ENCODE results near the gene ROCK2. TPM values are rescaled to one million over a fixed set of nuclear protein-coding genes. Genes with fewer than 3 reads are reported as not detected.

The ROCK2 gene
- polyA plus RNA-seq, 2 of the 4 experiments (the other 2 are of a cell fraction) = 34.0 to 38.7 TPM

GRCh38 chr2:11279398-11279797 lies 65.0 kb downstream of the ROCK2 start:
- DNase-seq (ENCODE audit: low read depth in 1 of 2, low spot score in 1 of 2) = no peak
- POLR2A ChIA-PET = no interaction called here
- no peak overlapping the region for H3K4me2 ChIP-seq
- no peaks in the 10 kb centered on the region for H3K9me3 ChIP-seq
- CTCF ChIA-PET = interaction anchor here (0.7 to 1.7 kb wide), 2 partner anchors 132 to 303 kb away, joined by 3 read pairs; no protein-coding TSS in a partner anchor
- no peak for TF ChIP-seq CBX8 (IDR thresholded peaks at IDR 0.05)
- no peak for TF ChIP-seq EHF (CRISPR knock-in tag; IDR thresholded peaks at IDR 0.05)
- no peak for TF ChIP-seq TP53 (CRISPR knock-in tag; IDR thresholded peaks at IDR 0.05)
- no peak for TF ChIP-seq FOSL2 (IDR thresholded peaks at IDR 0.05)
- no peak for TF ChIP-seq FOSL2 (CRISPR knock-in tag; IDR thresholded peaks at IDR 0.05)
- TF ChIP-seq, protein P1, sequence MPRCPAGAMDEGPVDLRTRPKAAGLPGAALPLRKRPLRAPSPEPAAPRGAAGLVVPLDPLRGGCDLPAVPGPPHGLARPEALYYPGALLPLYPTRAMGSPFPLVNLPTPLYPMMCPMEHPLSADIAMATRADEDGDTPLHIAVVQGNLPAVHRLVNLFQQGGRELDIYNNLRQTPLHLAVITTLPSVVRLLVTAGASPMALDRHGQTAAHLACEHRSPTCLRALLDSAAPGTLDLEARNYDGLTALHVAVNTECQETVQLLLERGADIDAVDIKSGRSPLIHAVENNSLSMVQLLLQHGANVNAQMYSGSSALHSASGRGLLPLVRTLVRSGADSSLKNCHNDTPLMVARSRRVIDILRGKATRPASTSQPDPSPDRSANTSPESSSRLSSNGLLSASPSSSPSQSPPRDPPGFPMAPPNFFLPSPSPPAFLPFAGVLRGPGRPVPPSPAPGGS (IDR thresholded peaks at IDR 0.05) = no peak
- no peak for TF ChIP-seq ZSCAN20 (CRISPR knock-in tag; IDR thresholded peaks at IDR 0.05)
- no peak for TF ChIP-seq PBX3 (IDR thresholded peaks at IDR 0.05)
- TF ChIP-seq, protein P2, sequence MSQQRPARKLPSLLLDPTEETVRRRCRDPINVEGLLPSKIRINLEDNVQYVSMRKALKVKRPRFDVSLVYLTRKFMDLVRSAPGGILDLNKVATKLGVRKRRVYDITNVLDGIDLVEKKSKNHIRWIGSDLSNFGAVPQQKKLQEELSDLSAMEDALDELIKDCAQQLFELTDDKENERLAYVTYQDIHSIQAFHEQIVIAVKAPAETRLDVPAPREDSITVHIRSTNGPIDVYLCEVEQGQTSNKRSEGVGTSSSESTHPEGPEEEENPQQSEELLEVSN (IDR thresholded peaks at IDR 0.05; ENCODE audit: borderline replicate concordance, low read depth) = no peak
- no peak for TF ChIP-seq CHD4 (IDR thresholded peaks at IDR 0.05; ENCODE audit: borderline replicate concordance)
- TF ChIP-seq GATA3 (IDR thresholded peaks at IDR 0.05; ENCODE audit: borderline replicate concordance) = no peak
- TF ChIP-seq SMC3 (IDR thresholded peaks at IDR 0.05) = no peak
- TF ChIP-seq, protein P3, sequence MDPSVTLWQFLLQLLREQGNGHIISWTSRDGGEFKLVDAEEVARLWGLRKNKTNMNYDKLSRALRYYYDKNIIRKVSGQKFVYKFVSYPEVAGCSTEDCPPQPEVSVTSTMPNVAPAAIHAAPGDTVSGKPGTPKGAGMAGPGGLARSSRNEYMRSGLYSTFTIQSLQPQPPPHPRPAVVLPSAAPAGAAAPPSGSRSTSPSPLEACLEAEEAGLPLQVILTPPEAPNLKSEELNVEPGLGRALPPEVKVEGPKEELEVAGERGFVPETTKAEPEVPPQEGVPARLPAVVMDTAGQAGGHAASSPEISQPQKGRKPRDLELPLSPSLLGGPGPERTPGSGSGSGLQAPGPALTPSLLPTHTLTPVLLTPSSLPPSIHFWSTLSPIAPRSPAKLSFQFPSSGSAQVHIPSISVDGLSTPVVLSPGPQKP (IDR thresholded peaks at IDR 0.05; ENCODE audit: low read depth, low read length) = no peak
- TF ChIP-seq JUN (IDR thresholded peaks at IDR 0.05) = no peak
- no peak for TF ChIP-seq RARB (CRISPR knock-in tag; IDR thresholded peaks at IDR 0.05)
- TF ChIP-seq HES2 (IDR thresholded peaks at IDR 0.05) = no peak
- TF ChIP-seq HEYL (CRISPR knock-in tag; IDR thresholded peaks at IDR 0.05) = no peak
- no peak overlapping the region for H3K27ac ChIP-seq
- 70% methylated on average over 4 of the region's 4 CpGs for WGBS (ENCODE audit: missing lambda C conversion rate)
- H3K4me1 ChIP-seq = no peaks in the 10 kb centered on the region; the same call in 2 of the 3 replicates
- ATAC-seq = no peak
- no peak for FAIRE-seq
- no peak overlapping the region for H3K4me3 ChIP-seq

DNA sequence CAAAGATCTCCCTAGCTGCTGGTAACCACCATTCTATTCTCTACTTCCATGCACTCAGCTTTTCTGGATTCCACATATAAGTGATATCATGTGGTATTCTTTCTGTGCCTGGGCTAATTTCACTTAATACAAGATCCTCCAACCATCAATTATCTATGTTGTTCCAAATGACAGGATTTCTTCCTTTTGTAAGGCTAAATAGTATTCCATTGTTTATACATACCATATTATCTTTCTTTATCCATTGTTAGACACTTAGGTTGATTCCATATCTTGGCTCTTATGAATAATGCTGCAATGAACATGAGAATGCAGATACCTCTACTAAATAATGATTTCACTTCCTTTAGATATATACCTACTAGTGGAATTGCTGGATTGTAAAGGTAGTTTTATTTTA lies 66.2 kb downstream of the ROCK2 start:
- no peak for FAIRE-seq
- Histone ChIP-seq H3K27ac (no peak overlapping the region), H3K4me3 (no peak overlapping the region), H3K4me1 (peaks cover 3% of the 10 kb centered on the region; the same call in 1 of the 3 replicates), H3K9me3 (no peaks in the 10 kb centered on the region), H3K4me2 (no peak overlapping the region)
- ChIA-PET CTCF (no interaction called here), POLR2A (no interaction called here)
- no peak for ATAC-seq
- TF ChIP-seq BHLHE40 (IDR thresholded peaks at IDR 0.05; ENCODE audit: low read depth, low read length) (no peak), TP53 (CRISPR knock-in tag; IDR thresholded peaks at IDR 0.05) (no peak), HEYL (CRISPR knock-in tag; IDR thresholded peaks at IDR 0.05) (no peak), FOXS1 (CRISPR knock-in tag; IDR thresholded peaks at IDR 0.05) (no peak), HOXA7 (CRISPR knock-in tag; IDR thresholded peaks at IDR 0.05) (no peak), MAX (IDR thresholded peaks at IDR 0.05) (no peak), ZC3H11A (IDR thresholded peaks at IDR 0.05) (no peak), CTCF (IDR thresholded peaks at IDR 0.05) (no peak), FOSB (CRISPR knock-in tag; IDR thresholded peaks at IDR 0.05) (no peak), EP300 (IDR thresholded peaks at IDR 0.05) (no peak), ZSCAN20 (CRISPR knock-in tag; IDR thresholded peaks at IDR 0.05) (no peak), CBX8 (IDR thresholded peaks at IDR 0.05) (no peak), RAD21 (conservative IDR thresholded peaks at IDR 0.05 in 1 of 2, IDR thresholded peaks at IDR 0.05 in 1 of 2) (no peak)
- DNase-seq (ENCODE audit: low read depth in 1 of 2, low spot score in 1 of 2) = no peak
